WTC11 (cell line): ENCODE results near the gene CARS1. TPM values are rescaled to one million over a fixed set of nuclear protein-coding genes. Genes with fewer than 3 reads are reported as not detected.

Experiments used
- ATAC-seq: fragments of 200-7000 bp; cut with Tn5 transposase; 2 replicates; pipeline ENCODE4 v1.10.0; 2021; ENCODE audit warnings: mild to moderate bottlenecking, moderate library complexity
- CTCF ChIA-PET: fragments of 300-600 bp; sonication (Branson Sonifier 250); formaldehyde crosslinking; loops from one replicate; lab custom pipeline; 2021; ENCODE audit warnings: antibody characterized with exemption; lab: Charles Lee
- POLR2A ChIA-PET: fragments of 350-600 bp; sonication (Branson Sonifier 250); formaldehyde crosslinking; loops from one replicate; lab custom pipeline; 2021; ENCODE audit warnings: antibody characterized with exemption; lab: Charles Lee
- DNase-seq: peaks from one replicate; pipeline ENCODE4 v3.0.0; 2021; ENCODE audit warnings: low spot score
- H3K27ac Mint-ChIP-seq: 2 replicates; pipeline ENCODE4 v1.8.0; 2021; ENCODE audit warnings: mixed read lengths
- H3K27me3 Mint-ChIP-seq: 2 replicates; pipeline ENCODE4 v1.8.0; 2021; ENCODE audit warnings: low read depth, mild to moderate bottlenecking, moderate library complexity, mixed read lengths
- H3K36me3 Mint-ChIP-seq: 2 replicates; pipeline ENCODE4 v1.8.0; 2021; ENCODE audit warnings: mixed read lengths
- H3K4me1 Mint-ChIP-seq: 2 replicates; pipeline ENCODE4 v1.8.0; 2022; ENCODE audit warnings: mixed read lengths
- H3K4me3 Mint-ChIP-seq: 2 replicates; pipeline ENCODE4 v1.8.0; 2021; ENCODE audit warnings: mild to moderate bottlenecking, moderate library complexity, mixed read lengths
- H3K9me3 Mint-ChIP-seq: 2 replicates; pipeline ENCODE4 v1.8.0; 2021; ENCODE audit warnings: mixed read lengths
- AR ChIP-seq: fragments of 250-450 bp; sonication (Bioruptor Pico); IDR thresholded peaks from 2 replicates; pipeline ENCODE4 v1.9.0; 2021; ENCODE audit warnings: mild to moderate bottlenecking
- CBFB ChIP-seq: sonication (generic); formaldehyde crosslinking; IDR thresholded peaks from 2 replicates; pipeline ENCODE4 v1.8.1; 2022; ENCODE audit warnings: mild to moderate bottlenecking, low read depth, missing genetic modification reagents
- EMX1 ChIP-seq: fragments of 250-450 bp; sonication (Bioruptor Pico); IDR thresholded peaks from 2 replicates; pipeline ENCODE4 v1.8.0; 2021; ENCODE audit warnings: mild to moderate bottlenecking
- ETV6 ChIP-seq: sonication (generic); formaldehyde crosslinking; IDR thresholded peaks from 2 replicates; pipeline ENCODE4 v1.8.1; 2022; ENCODE audit warnings: mild to moderate bottlenecking, missing genetic modification reagents
- GTF2I ChIP-seq: fragments of 250-450 bp; sonication (Bioruptor Pico); conservative IDR thresholded peaks from 2 replicates; pipeline ENCODE4 v1.4.0; 2021; ENCODE audit warnings: mild to moderate bottlenecking
- NFE2L1 ChIP-seq: sonication (generic); formaldehyde crosslinking; IDR thresholded peaks from 2 replicates; pipeline ENCODE4 v1.8.1; 2023; ENCODE audit warnings: missing genetic modification reagents
- PRDM15 ChIP-seq: sonication (generic); formaldehyde crosslinking; IDR thresholded peaks from 2 replicates; pipeline ENCODE4 v1.8.0; 2022; ENCODE audit warnings: missing genetic modification reagents
- PRRX2 ChIP-seq: fragments of 250-450 bp; sonication (Bioruptor Pico); IDR thresholded peaks from 2 replicates; pipeline ENCODE4 v1.8.0; 2021; ENCODE audit warnings: mild to moderate bottlenecking
- USF1 ChIP-seq: sonication (generic); formaldehyde crosslinking; IDR thresholded peaks from 2 replicates; pipeline ENCODE4 v1.8.0; 2022; ENCODE audit warnings: mild to moderate bottlenecking, missing genetic modification reagents
- ZNF512 ChIP-seq: sonication (generic); formaldehyde crosslinking; IDR thresholded peaks from 2 replicates; pipeline ENCODE4 v1.8.1; 2022; ENCODE audit warnings: missing genetic modification reagents, borderline replicate concordance
- total RNA-seq: library from RNA; stranded (reverse); gene quantifications from 3 replicates; pipeline ENCODE4 v1.2.3, GENCODE V29; 2021
- TF ChIP-seq, protein P1 (sequence below): sonication (generic); formaldehyde crosslinking; IDR thresholded peaks from 2 replicates; pipeline ENCODE4 v1.8.1; 2022; ENCODE audit warnings: low read depth, missing genetic modification reagents, borderline replicate concordance
- TF ChIP-seq, protein P2 (sequence below): sonication (generic); formaldehyde crosslinking; conservative IDR thresholded peaks from 2 replicates; pipeline ENCODE4 v1.8.1; 2023; ENCODE audit warnings: mild to moderate bottlenecking, low read depth, missing genetic modification reagents, moderate library complexity

CARS1 gene
- total RNA-seq, 1 experiment from 2014 or later: 92.0 TPM

DNA sequence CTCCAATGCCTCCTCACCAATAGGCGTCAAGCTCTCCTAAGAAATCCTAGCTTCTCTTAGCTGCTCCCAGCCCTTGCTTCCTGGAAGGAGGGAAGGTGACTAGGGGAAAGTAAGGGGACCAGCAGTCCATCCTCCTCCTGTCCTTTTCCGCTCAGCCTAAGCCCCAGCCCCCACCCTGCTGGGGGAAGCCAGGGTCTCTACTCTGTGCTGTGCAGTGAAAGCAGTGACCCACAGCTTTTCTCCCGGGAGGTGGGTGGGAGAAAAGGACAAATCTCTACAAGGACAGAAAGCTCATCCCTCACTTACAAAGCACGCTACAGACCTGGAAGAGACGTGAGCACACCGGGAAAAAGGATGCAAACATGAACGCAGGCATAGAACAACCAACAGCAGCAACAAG lies 97.1 kb downstream of the CARS1 start:
- Mint-ChIP-seq H3K4me1 (peaks cover 29% of the 10 kb centered on the region), H3K36me3 (peaks cover 85% of the 10 kb centered on the region), H3K4me3 (no peak overlapping the region), H3K27me3 (no peaks in the 10 kb centered on the region), H3K9me3 (no peaks in the 10 kb centered on the region), H3K27ac (no peak overlapping the region; the same call in 1 of the 2 replicates)
- ChIA-PET POLR2A (no interaction called here), CTCF (no interaction called here)
- no peak for TF ChIP-seq ZNF512
- no peak for ATAC-seq
- no peak for DNase-seq

DNA sequence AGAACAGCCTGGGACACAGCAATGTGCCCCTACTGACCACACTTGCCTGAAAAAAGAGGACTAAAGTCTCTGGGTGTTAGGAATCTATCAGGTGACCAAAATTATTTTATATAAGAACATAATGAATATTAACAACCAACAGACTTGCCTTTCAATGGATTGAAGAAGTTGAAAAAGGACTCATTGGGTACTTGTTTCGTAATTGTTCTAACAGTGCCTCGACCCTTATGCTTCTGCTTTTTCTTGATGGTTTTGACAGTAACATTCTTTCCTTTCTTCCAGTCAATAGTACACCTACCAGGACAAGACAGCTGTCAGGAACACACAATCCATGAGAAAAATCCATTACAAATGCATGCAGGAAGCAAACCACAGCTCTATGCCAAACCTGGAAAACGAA lies 99.0 kb downstream of the CARS1 start:
- Mint-ChIP-seq H3K9me3 (no peaks in the 10 kb centered on the region), H3K36me3 (peaks cover 84% of the 10 kb centered on the region), H3K27ac (peak overlapping the region; percentile 48; the same call in 1 of the 2 replicates), H3K27me3 (no peaks in the 10 kb centered on the region), H3K4me1 (peaks cover 29% of the 10 kb centered on the region), H3K4me3 (no peak overlapping the region)
- ChIA-PET CTCF (no interaction called here), POLR2A (no interaction called here)
- ATAC-seq: no peak
- TF ChIP-seq GTF2I (CRISPR knock-in tag) (no peak), PRRX2 (CRISPR knock-in tag) (no peak), AR (CRISPR knock-in tag) (no peak), ETV6 (CRISPR knock-in tag) (no peak)
- no peak for DNase-seq

DNA sequence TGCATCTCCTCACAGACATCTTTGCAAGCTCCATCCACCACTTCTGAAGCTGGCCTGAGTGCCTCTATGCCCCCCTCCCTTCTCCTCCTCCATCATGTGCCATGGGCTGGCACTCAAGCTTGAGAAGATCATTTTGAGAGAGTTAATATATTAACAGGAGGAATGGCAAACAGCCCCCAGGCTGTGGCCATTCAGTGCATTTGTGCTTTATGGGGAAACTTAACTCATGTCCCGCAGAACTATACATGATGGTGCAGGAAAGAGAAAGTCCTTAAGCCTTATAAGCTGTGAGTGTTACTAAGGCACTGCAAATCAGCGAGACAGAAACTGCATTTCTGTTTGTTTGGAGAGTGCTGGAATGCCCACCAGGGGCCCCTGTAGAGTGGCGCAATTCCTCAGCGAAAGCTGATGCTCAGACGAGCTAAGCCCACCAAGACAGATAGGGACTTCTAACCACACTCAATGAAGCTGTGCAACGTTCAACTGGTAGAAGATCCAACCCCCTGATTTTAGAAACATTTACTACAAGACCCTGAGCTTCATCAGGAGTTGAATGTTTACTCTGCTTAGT lies 101.2 kb downstream of the CARS1 start:
- H3K27me3 Mint-ChIP-seq: no peaks in the 10 kb centered on the region
- H3K36me3 Mint-ChIP-seq: peaks cover 90% of the 10 kb centered on the region
- no peaks in the 10 kb centered on the region for H3K9me3 Mint-ChIP-seq
- DNase-seq: no peak
- ChIA-PET POLR2A (no interaction called here), CTCF (interaction anchor here (0.5 to 1.5 kb wide), 12 partner anchors 10 to 1364 kb away, joined by 3 to 5 read pairs (median 3); no protein-coding TSS in a partner anchor)
- TF ChIP-seq NFE2L1 (CRISPR knock-in tag): no peak
- TF ChIP-seq EMX1 (CRISPR knock-in tag): no peak
- TF ChIP-seq USF1 (CRISPR knock-in tag): no peak
- TF ChIP-seq, all 79 proteins: peak for 0
- Mint-ChIP-seq H3K27ac (peak overlapping the region; percentile 83), H3K4me3 (no peak overlapping the region), H3K4me1 (peaks cover 9% of the 10 kb centered on the region)
- peak; percentile 65 for ATAC-seq

DNA sequence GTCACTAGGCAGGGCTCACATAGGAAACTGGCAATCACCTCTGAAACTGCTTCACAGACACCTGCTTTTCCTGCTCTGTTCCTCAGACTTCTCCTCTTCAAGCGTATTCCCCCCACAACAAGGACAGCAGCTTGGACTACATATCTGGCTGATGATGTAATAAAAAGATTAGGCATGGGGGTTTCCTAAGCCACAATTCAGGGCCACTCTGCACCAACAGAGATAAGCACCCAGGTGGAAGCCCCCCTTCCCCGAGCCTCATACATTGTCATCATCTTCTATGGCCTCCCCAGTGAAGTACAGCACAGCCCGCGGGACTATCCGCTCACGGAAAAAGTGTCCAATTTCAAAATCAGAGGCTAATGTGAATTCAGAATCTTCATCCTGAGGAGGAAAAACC lies 103.0 kb downstream of the CARS1 start:
- H3K9me3 Mint-ChIP-seq: no peaks in the 10 kb centered on the region
- TF ChIP-seq PRDM15 (CRISPR knock-in tag) (no peak), CBFB (CRISPR knock-in tag) (no peak)
- TF ChIP-seq, protein P1, sequence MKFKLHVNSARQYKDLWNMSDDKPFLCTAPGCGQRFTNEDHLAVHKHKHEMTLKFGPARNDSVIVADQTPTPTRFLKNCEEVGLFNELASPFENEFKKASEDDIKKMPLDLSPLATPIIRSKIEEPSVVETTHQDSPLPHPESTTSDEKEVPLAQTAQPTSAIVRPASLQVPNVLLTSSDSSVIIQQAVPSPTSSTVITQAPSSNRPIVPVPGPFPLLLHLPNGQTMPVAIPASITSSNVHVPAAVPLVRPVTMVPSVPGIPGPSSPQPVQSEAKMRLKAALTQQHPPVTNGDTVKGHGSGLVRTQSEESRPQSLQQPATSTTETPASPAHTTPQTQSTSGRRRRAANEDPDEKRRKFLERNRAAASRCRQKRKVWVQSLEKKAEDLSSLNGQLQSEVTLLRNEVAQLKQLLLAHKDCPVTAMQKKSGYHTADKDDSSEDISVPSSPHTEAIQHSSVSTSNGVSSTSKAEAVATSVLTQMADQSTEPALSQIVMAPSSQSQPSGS (CRISPR knock-in tag): no peak
- TF ChIP-seq, protein P2, sequence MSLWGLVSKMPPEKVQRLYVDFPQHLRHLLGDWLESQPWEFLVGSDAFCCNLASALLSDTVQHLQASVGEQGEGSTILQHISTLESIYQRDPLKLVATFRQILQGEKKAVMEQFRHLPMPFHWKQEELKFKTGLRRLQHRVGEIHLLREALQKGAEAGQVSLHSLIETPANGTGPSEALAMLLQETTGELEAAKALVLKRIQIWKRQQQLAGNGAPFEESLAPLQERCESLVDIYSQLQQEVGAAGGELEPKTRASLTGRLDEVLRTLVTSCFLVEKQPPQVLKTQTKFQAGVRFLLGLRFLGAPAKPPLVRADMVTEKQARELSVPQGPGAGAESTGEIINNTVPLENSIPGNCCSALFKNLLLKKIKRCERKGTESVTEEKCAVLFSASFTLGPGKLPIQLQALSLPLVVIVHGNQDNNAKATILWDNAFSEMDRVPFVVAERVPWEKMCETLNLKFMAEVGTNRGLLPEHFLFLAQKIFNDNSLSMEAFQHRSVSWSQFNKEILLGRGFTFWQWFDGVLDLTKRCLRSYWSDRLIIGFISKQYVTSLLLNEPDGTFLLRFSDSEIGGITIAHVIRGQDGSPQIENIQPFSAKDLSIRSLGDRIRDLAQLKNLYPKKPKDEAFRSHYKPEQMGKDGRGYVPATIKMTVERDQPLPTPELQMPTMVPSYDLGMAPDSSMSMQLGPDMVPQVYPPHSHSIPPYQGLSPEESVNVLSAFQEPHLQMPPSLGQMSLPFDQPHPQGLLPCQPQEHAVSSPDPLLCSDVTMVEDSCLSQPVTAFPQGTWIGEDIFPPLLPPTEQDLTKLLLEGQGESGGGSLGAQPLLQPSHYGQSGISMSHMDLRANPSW (CRISPR knock-in tag): no peak
- TF ChIP-seq, all 79 proteins: peak for 0
- ChIA-PET POLR2A (no interaction called here), CTCF (interaction anchor here (1.0 kb wide), 1 partner anchor 21 kb away, joined by 3 read pairs; no protein-coding TSS in a partner anchor)
- Mint-ChIP-seq H3K4me3 (no peak overlapping the region), H3K36me3 (peaks cover 91% of the 10 kb centered on the region), H3K27ac (no peak overlapping the region), H3K4me1 (no peaks in the 10 kb centered on the region), H3K27me3 (no peaks in the 10 kb centered on the region)
- DNase-seq: no peak
- no peak for ATAC-seq
